SJCRH30 (cell line): ENCODE data around the gene NOP56. TPM values are rescaled to one million over a fixed set of nuclear protein-coding genes. Genes with fewer than 3 reads are reported as not detected.

Experiments
- DNase-seq, 2 experiments: peaks; one replicate each; pipeline ENCODE4 v3.0.0-alpha.2; 2015 to 2020
- H3K27ac ChIP-seq: fragments of 250-450 bp; sonication (Bioruptor Pico); 2 replicates; pipeline ENCODE4 v1.5.1; 2020; ENCODE audit warnings: mild to moderate bottlenecking, moderate library complexity
- H3K27me3 ChIP-seq: fragments of 250-450 bp; sonication (Bioruptor Pico); 2 replicates; pipeline ENCODE4 v1.5.1; 2020; ENCODE audit warnings: mild to moderate bottlenecking, moderate library complexity
- H3K36me3 ChIP-seq: fragments of 250-450 bp; sonication (Bioruptor Pico); 2 replicates; pipeline ENCODE4 v1.5.1; 2020; ENCODE audit warnings: mild to moderate bottlenecking, moderate library complexity
- H3K4me1 ChIP-seq: fragments of 250-450 bp; sonication (Bioruptor Pico); 2 replicates; pipeline ENCODE4 v1.5.1; 2020; ENCODE audit warnings: mild to moderate bottlenecking, moderate library complexity
- H3K4me3 ChIP-seq: fragments of 250-450 bp; sonication (Bioruptor Pico); 2 replicates; pipeline ENCODE4 v1.5.1; 2020; ENCODE audit warnings: mild to moderate bottlenecking, moderate library complexity
- H3K9me3 ChIP-seq: fragments of 250-450 bp; sonication (Bioruptor Pico); replicated peaks from 2 replicates; pipeline ENCODE4 v1.5.1; 2020; ENCODE audit warnings: mild to moderate bottlenecking, moderate library complexity
- total RNA-seq: library from RNA; depleted of rRNA; stranded (reverse); fragments of >200 nt; shearing (Covaris generic); gene quantifications from 2 replicates; pipeline ENCODE4 v1.2.3, GENCODE V29; 2014; rRNA removed

Gene NOP56
- total RNA-seq, 1 experiment from 2014 or later: 334 TPM

DNA sequence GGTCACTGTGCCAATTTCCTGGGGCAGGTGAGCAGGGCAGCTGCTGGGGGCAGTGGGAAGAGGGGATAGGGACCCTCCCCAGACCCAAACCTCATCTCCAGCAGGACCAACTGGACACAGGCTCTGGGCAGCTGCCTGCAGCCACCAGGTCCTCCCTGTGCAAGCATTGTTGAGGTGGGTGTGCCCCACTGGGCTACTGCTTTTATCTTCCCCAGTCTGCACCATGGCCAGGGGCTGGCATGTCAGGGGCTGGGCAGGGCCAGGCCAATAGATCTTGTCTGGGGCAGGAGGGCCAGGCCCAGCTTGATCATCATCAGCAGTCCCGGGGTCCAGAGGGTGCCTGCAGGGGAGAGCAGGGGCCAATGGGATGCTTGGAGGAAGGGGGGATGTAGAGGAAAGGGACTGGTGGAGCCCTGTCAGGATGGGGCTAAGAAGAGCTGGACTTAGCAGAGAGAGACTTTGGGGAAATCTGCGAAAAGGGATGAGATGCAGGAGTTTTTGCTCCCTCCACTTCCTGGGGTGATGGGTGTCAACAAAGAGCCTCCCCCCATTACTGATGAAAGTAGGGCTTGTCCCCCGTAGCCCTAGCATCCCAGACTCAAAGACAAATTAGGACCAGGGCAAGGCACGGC is 45.9 kb downstream of the NOP56 start:
- Histone ChIP-seq H3K9me3 (no peaks in the 10 kb centered on the region), H3K27me3 (no peaks in the 10 kb centered on the region), H3K4me3 (no peak overlapping the region), H3K4me1 (peaks cover 27% of the 10 kb centered on the region), H3K27ac (peak overlapping the region; percentile 41), H3K36me3 (no peaks in the 10 kb centered on the region)
- peak in 1 of 2 experiments; percentile 22 for DNase-seq

DNA sequence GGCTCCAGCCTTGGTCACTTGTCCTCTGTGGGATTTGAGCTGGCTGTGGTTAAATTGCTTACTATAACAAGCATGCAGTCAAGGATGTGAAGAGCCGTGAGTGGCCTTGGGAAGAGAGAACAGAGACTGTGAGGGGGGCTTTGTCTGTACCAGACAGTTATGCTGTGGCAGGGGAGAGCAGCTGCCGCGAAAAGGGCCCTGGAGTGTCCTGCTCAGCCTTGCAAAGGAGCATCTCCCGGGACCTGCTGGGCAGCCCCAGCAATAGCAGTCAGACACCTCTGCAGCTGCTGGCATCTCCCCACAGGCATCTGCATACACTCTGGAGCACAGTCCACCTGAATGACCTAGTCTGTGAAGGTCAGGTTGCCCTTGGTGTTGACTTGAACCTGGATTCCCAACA is 46.5 kb downstream of the NOP56 start:
- no peaks in the 10 kb centered on the region for H3K27me3 ChIP-seq
- no peaks in the 10 kb centered on the region for H3K9me3 ChIP-seq
- DNase-seq: peak; percentile 77 to 82
- peak overlapping the region; percentile 41 for H3K27ac ChIP-seq
- no peaks in the 10 kb centered on the region for H3K36me3 ChIP-seq
- H3K4me3 ChIP-seq: no peak overlapping the region
- peaks cover 27% of the 10 kb centered on the region for H3K4me1 ChIP-seq

DNA sequence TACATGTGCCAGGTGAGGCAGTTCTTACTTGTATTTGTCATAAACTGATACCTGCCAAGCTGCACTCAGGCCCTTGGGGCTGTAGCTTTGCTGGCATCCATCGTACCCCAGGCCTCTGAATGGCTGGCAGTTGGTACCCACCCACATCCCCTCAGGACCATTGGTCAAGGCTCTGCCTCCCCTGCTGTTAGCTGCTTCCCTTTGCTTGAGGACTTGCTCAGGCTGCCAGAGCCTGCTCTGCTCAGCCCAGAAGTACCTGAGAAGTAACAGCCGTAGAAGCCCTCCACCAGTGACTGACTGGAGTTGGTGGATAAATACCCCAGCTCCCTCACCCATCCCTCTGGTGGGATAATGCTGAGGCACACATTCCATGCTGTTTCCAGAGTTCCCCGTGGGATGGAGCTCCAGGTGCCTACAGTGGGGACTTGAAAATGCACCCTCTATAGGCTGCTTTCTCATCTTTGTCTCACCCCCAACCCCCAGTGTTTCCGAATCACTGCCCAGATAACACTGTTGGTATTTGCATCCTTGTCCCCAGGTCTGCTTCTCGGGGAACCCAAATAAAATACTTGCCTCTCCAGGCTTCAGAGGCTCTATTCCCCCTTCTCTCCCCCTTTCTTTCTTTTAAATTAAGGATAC is 47.5 kb downstream of the NOP56 start:
- Histone ChIP-seq H3K4me1 (peaks cover 19% of the 10 kb centered on the region), H3K9me3 (no peaks in the 10 kb centered on the region), H3K27ac (no peak overlapping the region), H3K36me3 (no peaks in the 10 kb centered on the region), H3K27me3 (no peaks in the 10 kb centered on the region), H3K4me3 (no peak overlapping the region)
- no peak for DNase-seq

DNA sequence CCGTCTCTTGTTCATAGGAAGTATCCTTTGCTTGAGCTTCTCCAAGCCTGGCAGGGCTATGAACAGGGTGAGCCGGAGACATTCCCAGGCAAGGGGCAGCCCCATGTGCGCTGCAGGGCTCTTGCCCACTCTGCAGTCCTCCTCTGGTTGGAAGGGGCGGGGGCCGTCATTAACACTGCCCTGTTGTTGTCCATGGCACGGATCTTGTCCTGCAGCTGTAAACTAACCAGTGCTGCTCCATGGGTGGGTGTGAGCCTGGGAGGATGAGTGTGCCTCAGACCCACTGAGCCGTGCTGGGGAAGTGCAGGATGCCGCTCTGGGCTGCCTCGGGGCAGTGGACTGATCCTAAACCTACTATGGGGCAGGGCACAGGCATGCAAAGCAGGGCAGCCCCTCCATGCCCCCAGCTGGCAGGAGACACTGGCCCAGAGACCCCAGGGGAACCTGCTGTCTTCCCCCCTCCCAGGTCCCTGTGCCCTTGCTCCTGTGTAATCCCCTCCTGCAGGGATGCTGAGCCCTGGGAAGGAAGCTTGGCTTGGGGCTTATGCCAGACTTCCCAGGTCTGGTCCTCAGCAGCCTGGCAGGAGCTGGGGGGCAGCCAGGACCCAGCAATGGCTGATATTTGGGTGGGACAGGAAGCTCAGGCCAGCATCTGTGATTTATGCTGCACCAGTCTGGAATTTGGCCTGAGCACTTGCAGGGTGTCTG is 48.6 kb downstream of the NOP56 start:
- no peaks in the 10 kb centered on the region for H3K36me3 ChIP-seq
- H3K9me3 ChIP-seq: no peaks in the 10 kb centered on the region
- H3K4me3 ChIP-seq: no peak overlapping the region
- H3K27me3 ChIP-seq: no peaks in the 10 kb centered on the region
- no peak for DNase-seq
- no peak overlapping the region for H3K27ac ChIP-seq
- H3K4me1 ChIP-seq: peaks cover 19% of the 10 kb centered on the region

DNA sequence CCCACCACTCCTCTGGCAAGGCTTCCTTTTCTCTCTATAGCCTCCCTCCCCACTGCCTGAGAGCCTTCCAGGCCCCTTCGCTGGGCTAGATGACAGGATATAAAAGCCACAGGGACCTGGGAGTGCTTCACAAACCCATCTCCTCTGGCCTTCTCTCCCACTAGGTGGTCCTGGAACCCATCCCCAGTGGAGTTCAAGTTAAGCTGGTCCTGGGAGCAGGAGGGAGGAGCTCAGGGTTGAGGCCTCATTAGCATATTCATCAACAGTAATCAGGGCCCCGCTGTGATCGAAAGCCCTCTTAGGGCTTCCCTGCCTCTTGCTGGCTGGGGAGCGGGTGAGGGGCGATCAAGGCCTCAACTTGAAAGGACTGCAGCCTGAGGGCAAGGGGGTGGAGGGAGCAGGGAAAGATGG is 49.2 kb downstream of the NOP56 start:
- Histone ChIP-seq H3K27me3 (no peaks in the 10 kb centered on the region), H3K4me3 (no peak overlapping the region), H3K36me3 (no peaks in the 10 kb centered on the region), H3K9me3 (no peaks in the 10 kb centered on the region), H3K4me1 (peaks cover 19% of the 10 kb centered on the region), H3K27ac (no peak overlapping the region)
- no peak for DNase-seq

DNA sequence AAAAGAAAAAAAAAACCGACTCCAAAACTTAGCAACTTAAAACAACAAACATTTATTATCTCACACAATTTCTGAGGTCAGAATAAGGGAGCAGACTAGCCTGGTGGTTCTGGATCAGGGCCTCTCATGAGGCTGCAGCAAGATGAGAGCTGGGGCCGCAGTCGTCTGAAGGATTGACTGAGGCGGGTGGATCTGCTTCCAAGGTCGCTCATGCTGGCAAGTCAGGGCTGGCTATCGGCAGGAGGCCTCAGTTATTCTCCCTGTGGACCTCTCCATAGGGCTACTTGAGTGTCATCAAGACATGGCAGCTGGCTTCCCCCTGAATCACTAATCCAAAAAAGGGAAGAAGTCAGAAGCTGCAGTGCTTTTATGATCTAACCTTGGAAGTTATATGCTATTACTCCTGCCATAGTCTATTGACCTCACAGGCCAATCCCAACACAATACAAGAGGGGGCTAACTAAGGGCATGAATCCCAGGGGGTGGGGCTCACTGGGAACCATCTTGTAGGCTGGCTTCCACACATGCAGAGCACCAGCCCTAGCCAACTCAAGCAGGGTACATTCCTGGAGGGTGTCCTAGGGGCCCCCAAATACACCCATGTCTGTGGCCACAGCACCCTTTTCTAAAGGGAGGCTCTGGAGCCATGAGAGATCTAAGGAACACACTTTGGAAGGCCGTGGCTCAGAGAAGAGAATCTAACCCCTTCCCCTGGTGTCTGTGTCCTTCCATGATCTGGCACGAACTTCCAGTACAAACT is 51.5 kb downstream of the NOP56 start:
- DNase-seq: no peak
- H3K4me3 ChIP-seq: no peak overlapping the region
- H3K27ac ChIP-seq: no peak overlapping the region
- no peaks in the 10 kb centered on the region for H3K9me3 ChIP-seq
- no peaks in the 10 kb centered on the region for H3K36me3 ChIP-seq
- H3K4me1 ChIP-seq: peaks cover 3% of the 10 kb centered on the region
- no peaks in the 10 kb centered on the region for H3K27me3 ChIP-seq

DNA sequence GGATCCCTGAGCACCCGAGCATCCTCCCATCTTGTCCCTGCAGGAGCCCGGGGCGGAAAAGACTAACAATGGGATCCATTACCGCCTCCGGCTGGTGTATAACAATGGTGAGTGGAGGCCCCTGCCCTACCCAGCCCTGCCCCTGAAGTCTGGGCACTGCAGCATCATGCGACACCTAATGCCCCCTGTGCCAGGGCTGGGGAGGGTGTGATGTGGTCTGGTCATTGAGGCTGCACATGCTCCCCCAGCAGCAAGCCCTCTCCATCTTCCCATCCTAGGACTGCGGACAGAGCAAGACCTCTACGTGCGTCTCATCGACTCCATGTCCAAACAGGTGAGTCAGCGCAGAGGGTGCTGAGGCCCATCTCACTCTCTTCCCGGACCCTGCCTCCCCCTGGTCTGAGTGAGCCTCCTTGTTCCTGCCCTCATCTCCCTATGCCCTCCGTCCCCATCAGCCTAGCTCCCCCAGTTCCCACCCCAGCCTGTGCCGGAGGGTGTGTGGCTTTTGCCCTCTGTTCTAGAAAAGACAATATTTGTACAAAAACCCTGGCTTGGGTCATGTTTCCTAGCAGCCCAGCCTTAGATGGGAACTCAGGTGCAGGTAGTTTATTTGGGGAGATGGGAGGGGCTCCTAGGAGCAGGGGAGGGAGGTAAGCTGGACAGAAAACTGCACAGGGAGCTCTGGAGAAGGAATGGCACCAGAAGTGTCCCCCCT is 53.7 kb downstream of the NOP56 start:
- Histone ChIP-seq H3K9me3 (no peaks in the 10 kb centered on the region), H3K4me3 (no peak overlapping the region), H3K4me1 (no peaks in the 10 kb centered on the region), H3K27ac (no peak overlapping the region), H3K36me3 (no peaks in the 10 kb centered on the region), H3K27me3 (no peaks in the 10 kb centered on the region)
- no peak for DNase-seq

DNA sequence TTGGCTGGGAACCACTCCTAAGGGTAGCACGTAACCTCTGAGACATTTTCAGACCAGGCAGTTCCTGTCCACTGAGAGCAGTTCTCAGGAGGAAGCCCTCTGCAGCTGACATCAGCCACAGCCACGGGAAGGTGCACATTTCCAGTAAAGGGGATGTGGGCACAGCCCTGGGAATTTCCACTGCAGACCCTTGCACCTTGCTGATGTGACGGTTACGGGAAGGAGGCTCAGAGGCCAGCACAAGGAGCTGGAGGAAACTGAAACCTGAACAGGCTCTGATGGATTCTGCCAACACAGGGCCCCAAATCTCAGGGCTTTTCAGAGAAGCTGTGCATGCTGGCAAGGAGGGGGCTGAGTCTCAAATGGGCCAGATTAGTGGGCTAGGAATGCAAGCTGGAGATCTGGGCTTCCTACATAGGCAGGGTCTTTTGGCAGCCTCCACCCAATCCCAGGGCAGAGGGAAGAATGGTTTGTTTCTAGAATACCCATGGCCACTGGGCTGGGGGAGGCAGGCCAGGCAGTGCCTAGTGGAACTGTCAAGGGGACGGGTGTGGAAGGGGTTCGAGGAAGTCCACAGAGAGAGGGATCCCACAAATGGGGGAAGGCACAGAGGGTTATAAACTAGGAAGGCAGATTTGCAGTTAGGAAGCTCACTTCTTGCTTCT is 54.4 kb downstream of the NOP56 start:
- DNase-seq: no peak
- Histone ChIP-seq H3K36me3 (no peaks in the 10 kb centered on the region), H3K4me1 (no peaks in the 10 kb centered on the region), H3K27ac (no peak overlapping the region), H3K27me3 (no peaks in the 10 kb centered on the region), H3K4me3 (no peak overlapping the region), H3K9me3 (no peaks in the 10 kb centered on the region)

DNA sequence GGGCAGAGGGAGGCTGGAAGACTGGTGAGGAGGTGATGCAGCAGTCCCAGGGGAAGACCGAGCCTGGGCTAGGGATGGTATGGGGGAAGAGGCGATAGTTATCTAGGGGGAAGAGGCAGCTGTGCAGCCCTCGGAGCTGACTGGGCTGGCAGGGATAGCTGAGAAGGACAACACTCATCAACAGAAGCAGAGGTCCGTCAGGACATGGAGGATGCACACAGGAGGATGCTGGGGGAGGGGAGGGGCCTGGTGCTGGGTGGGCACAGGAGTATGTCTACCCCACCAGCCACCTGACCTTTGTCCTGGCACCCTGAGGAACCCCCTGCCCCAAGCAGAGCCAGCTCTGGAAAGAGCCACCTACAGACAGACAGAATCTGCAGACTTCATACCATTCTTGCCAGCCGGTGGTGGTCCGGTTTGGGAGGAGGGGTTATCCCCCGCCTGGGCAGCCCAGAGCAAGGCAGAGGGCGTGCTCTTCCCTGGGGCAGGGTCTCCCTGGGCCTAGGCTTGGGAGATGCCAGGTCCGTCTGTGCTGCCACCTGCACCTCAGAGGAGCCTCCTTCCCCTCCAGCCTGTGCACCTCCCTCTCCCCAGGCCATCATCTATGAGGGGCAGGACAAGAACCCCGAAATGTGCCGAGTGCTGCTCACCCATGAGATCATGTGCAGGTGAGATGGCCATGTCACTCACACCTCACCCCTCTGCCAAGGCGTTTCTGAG is 55.1 kb downstream of the NOP56 start:
- H3K4me3 ChIP-seq: no peak overlapping the region
- DNase-seq: no peak

More for the DNA sequence above, 55.1 kb downstream of the NOP56 start:
- Histone ChIP-seq H3K27ac (no peak overlapping the region), H3K4me1 (no peaks in the 10 kb centered on the region), H3K36me3 (no peaks in the 10 kb centered on the region), H3K9me3 (no peaks in the 10 kb centered on the region), H3K27me3 (no peaks in the 10 kb centered on the region)

Other genes with a start within 250 kb of the NOP56 start
- 401 and 455 TPM in 2 replicates for gene SNRPB, start 181.8 kb upstream of the NOP56 start, total RNA-seq
- gene ZNF343, start 143.7 kb upstream of the NOP56 start, total RNA-seq: 11.7 and 12.5 TPM in 2 replicates
- 0.15 and 0.24 TPM in 2 replicates for gene TMC2, start 116.1 kb upstream of the NOP56 start, total RNA-seq
- 119 and 126 TPM in 2 replicates for gene IDH3B, start 11.6 kb downstream of the NOP56 start, total RNA-seq
- 2.6 and 5.2 TPM in 2 replicates for gene EBF4, start 40.1 kb downstream of the NOP56 start, total RNA-seq
- 0.10 and 0.12 TPM in 2 replicates for gene CPXM1, start 148.0 kb downstream of the NOP56 start, total RNA-seq
- gene C20orf141, start 162.4 kb downstream of the NOP56 start, total RNA-seq: not detected in 2 replicates
- gene TMEM239, start 163.7 kb downstream of the NOP56 start, total RNA-seq: not detected in 2 replicates
- 7.7 and 11.0 TPM in 2 replicates for gene PCED1A, start 188.0 kb downstream of the NOP56 start, total RNA-seq
- gene VPS16, start 188.1 kb downstream of the NOP56 start, total RNA-seq: 12.3 and 16.3 TPM in 2 replicates
- gene PTPRA, start 220.8 kb downstream of the NOP56 start, total RNA-seq: 44.4 and 48.9 TPM in 2 replicates